Measurements from ENCODE around the gene CELA2B.
"Not testable (repeated sequence)": the region's sequence is repeated elsewhere in the genome, so short reads cannot be mapped to it uniquely, and the experiment has no call there.

Gene CELA2B

GRCh38 chr1:15513192-15513591 lies 37.3 kb downstream of the CELA2B start:
- no peak overlapping the region for H3K4me3 ChIP-seq (ENCODE audit: control insufficient read depth, low read depth, low read length)
- no peak for TF ChIP-seq CTCF (conservative IDR thresholded peaks at IDR 0.05; ENCODE audit: control insufficient read depth, insufficient read depth, low read depth, low read length)
- no peak for DNase-seq (ENCODE audit: low read depth)

GRCh38 chr1:15513919-15514318 lies 38.0 kb downstream of the CELA2B start:
- no peak for TF ChIP-seq CTCF (conservative IDR thresholded peaks at IDR 0.05; ENCODE audit: control insufficient read depth, insufficient read depth, low read depth, low read length)
- no peak for DNase-seq (ENCODE audit: low read depth)
- no peak overlapping the region for H3K4me3 ChIP-seq (ENCODE audit: control insufficient read depth, low read depth, low read length)

DNA sequence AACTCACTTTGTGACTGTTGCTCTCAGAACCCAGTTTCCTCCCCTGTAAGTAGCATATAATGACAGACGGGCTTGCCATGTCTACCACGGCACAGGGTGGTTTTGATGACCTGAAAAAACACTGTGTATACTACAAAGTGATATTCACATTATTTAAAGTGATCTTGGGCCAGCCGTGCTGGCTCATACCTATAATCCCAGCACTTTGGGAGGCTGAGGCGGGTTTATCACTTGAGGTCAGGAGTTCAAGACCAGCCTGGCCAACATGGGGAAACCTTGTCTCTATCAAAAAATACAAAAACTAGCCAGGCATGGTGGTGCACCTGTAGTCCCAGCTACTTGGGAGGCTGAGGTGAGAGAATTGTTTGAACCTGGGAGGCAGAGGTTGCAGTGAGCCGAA lies 38.7 kb downstream of the CELA2B start:
- not testable (repeated sequence) for H3K4me3 ChIP-seq (ENCODE audit: control insufficient read depth, low read depth, low read length)

DNA sequence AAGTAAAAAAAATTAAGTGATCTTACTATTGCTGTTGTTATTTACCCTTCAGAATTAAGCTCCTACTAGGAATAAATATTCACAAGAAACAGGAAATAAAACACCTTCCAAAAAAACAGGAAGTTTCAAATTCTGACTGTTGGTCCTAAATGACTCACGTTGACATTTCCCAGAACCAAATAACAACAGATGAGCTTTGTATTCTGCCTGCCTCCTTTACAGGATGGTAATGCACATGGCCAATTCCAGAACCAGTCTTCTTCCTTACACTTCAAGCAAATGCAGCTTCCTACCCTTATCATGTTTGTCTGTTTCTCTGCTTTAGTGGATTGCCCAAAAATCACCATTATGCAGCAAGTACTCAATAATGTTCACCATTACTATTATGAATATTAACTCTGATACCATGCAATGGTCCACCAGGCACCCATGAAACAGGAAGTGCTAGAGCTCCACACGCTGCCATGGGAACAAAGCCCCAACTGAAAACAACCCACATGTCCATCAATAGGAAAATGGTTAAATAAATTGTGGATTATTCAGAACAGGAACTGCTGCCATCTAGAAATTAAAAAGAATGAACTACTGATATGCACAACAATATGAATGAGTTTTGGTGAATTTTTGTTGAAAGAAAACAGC lies 39.2 kb downstream of the CELA2B start:
- H3K4me3 ChIP-seq (ENCODE audit: control insufficient read depth, low read depth, low read length), result no peak overlapping the region
- DNase-seq (ENCODE audit: low read depth), result peak; percentile 44
- no peak for TF ChIP-seq CTCF (conservative IDR thresholded peaks at IDR 0.05; ENCODE audit: control insufficient read depth, insufficient read depth, low read depth, low read length)

More for the DNA sequence above, 38.7 kb downstream of the CELA2B start:
- DNase-seq (ENCODE audit: low read depth), result not testable (repeated sequence)

GRCh38 chr1:15519625-15520024 lies 43.7 kb downstream of the CELA2B start:
- DNase-seq (ENCODE audit: low read depth), result no peak
- TF ChIP-seq CTCF (conservative IDR thresholded peaks at IDR 0.05; ENCODE audit: control insufficient read depth, insufficient read depth, low read depth, low read length), result no peak
- H3K4me3 ChIP-seq (ENCODE audit: control insufficient read depth, low read depth, low read length), result no peak overlapping the region

GRCh38 chr1:15521206-15521906 lies 45.5 kb downstream of the CELA2B start:
- not testable (repeated sequence) for DNase-seq (ENCODE audit: low read depth); H3K4me3 ChIP-seq (ENCODE audit: control insufficient read depth, low read depth, low read length)

DNA sequence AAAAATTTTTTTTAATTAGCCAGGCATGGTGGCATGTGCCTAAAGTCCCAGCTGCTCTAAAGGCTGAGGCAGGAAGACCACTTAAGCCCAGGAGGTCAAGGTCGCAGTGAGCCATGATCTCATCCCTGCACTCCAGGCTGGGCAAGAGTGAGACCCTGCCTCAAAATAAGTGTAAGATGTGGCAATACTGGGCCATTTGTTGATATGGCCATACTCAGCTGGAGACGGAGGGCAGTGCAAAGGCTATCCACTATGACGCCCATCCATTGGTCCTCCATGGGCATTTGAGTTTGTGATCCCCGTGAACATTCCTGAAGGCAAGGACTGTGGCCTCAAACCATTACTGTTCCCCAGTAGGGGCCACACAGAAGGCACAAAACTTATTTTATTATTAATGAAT lies 46.6 kb downstream of the CELA2B start:
- H3K4me3 ChIP-seq (ENCODE audit: control insufficient read depth, low read depth, low read length), result no peak overlapping the region
- DNase-seq (ENCODE audit: low read depth), result no peak
- no peak for TF ChIP-seq CTCF (conservative IDR thresholded peaks at IDR 0.05; ENCODE audit: control insufficient read depth, insufficient read depth, low read depth, low read length)

Data from fibroblast of mammary gland (primary cell).